Endodermal cell (in vitro differentiated cells): Measurements from ENCODE around the gene TTLL9. TPM values are rescaled to one million over a fixed set of nuclear protein-coding genes. Genes with fewer than 3 reads are reported as not detected.
A peak's percentile ranks its signal among the peaks of the same experiment; 100 is the strongest.

Experiments used
- DNase-seq: peaks from one replicate; pipeline ENCODE4 v3.0.0-alpha.2; 2017
- H3K27ac ChIP-seq: 2 replicates; pipeline ENCODE4 v1.5.1; 2013; ENCODE audit warnings: mild to moderate bottlenecking, low read depth, low read length, moderate library complexity
- H3K27me3 ChIP-seq: 2 replicates; pipeline ENCODE4 v1.6.1; 2013; ENCODE audit warnings: mild to moderate bottlenecking, low read length, moderate library complexity; ENCODE audit not compliant: insufficient read depth, control insufficient read depth, poor library complexity, severe bottlenecking
- H3K36me3 ChIP-seq: 2 replicates; pipeline ENCODE4 v1.7.0; 2013; ENCODE audit warnings: mild to moderate bottlenecking, low read length, moderate library complexity; ENCODE audit not compliant: control insufficient read depth, insufficient read depth
- H3K4me1 ChIP-seq: one replicate; pipeline ENCODE4 v1.7.0; 2013; ENCODE audit warnings: low read length; ENCODE audit not compliant: control insufficient read depth, insufficient read depth
- H3K4me3 ChIP-seq: 2 replicates; pipeline ENCODE4 v1.5.1; 2013; ENCODE audit warnings: mild to moderate bottlenecking, low read length, moderate library complexity
- H3K9ac ChIP-seq: 2 replicates; pipeline ENCODE4 v1.6.1; 2013; ENCODE audit warnings: mild to moderate bottlenecking, low read length, moderate library complexity; ENCODE audit not compliant: poor library complexity, severe bottlenecking; ENCODE audit errors: extremely low read depth
- H3K9me3 ChIP-seq: 2 replicates; pipeline ENCODE4 v1.6.1; 2013; ENCODE audit warnings: mild to moderate bottlenecking, low read length, moderate library complexity; ENCODE audit not compliant: control insufficient read depth
- H3K27ac Mint-ChIP-seq: 2 replicates; pipeline ENCODE4 v1.8.0; 2020; ENCODE audit warnings: mixed read lengths
- H3K27me3 Mint-ChIP-seq: 2 replicates; pipeline ENCODE4 v1.8.0; 2021; ENCODE audit warnings: mild to moderate bottlenecking, mixed read lengths; ENCODE audit not compliant: insufficient read depth
- H3K36me3 Mint-ChIP-seq: 2 replicates; pipeline ENCODE4 v1.8.0; 2020; ENCODE audit warnings: low read depth, mixed read lengths
- H3K4me1 Mint-ChIP-seq: 2 replicates; pipeline ENCODE4 v1.8.0; 2020; ENCODE audit warnings: mixed read lengths
- H3K4me3 Mint-ChIP-seq: 2 replicates; pipeline ENCODE4 v1.8.0; 2020; ENCODE audit warnings: mild to moderate bottlenecking, moderate library complexity, mixed read lengths
- H3K9me3 Mint-ChIP-seq: 2 replicates; pipeline ENCODE4 v1.8.0; 2020; ENCODE audit warnings: mild to moderate bottlenecking, mixed read lengths
- CTCF ChIP-seq: fragments of 200-600 bp; sonication (generic); conservative IDR thresholded peaks from 2 replicates; pipeline ENCODE4 v1.5.0; 2021; ENCODE audit warnings: antibody characterized with exemption, mild to moderate bottlenecking
- WGBS, 2 experiments: methylation state at CpG; one replicate each; pipeline versions ENCODE4 v1.1.5 to v1.1.7; 2013; ENCODE audit warnings: missing lambda C conversion rate in 2 of 2, mixed read lengths in 1 of 2; ENCODE audit not compliant: insufficient coverage in 1 of 2, insufficient read length in 1 of 2; 5-methylcytosine and 5-hydroxymethylcytosine counted together
- total RNA-seq, 2 donors: library from RNA; stranded (reverse); fragmentation: NEBNext Ultra II Directional in 1 of 2; extraction: Animal tissue kit (Norgen Biotek cat#: 25700) in 1 of 2; gene quantifications; 2 replicates in 1 of 2; 3 replicates in 1 of 2; pipeline ENCODE4 v1.2.1, GENCODE V29; 2021

TTLL9 gene
- total RNA-seq, 2 donors from 2014 or later, result 0.29 to 0.51 TPM

GRCh38 chr20:31909253-31910070, 39.0 kb downstream of the TTLL9 start:
- H3K4me1 Mint-ChIP-seq, result peaks cover 5% of the 10 kb centered on the region
- Histone ChIP-seq H3K9ac (no peak overlapping the region), H3K4me1 (no peaks in the 10 kb centered on the region), H3K4me3 (no peak overlapping the region), H3K27ac (no peak overlapping the region), H3K36me3 (no peaks in the 10 kb centered on the region), H3K9me3 (no peaks in the 10 kb centered on the region), H3K27me3 (no peaks in the 10 kb centered on the region)
- H3K9me3 Mint-ChIP-seq, result no peaks in the 10 kb centered on the region
- no peaks in the 10 kb centered on the region for H3K27me3 Mint-ChIP-seq
- WGBS, 2 experiments, result 90 to 93% methylated on average over 16 to 17 of the region's 17 CpGs
- H3K36me3 Mint-ChIP-seq, result no peaks in the 10 kb centered on the region
- no peak overlapping the region for H3K4me3 Mint-ChIP-seq
- peak; percentile 42 for DNase-seq
- no peak overlapping the region for H3K27ac Mint-ChIP-seq
- no peak for TF ChIP-seq CTCF

- Histone ChIP-seq H3K36me3 (no peaks in the 10 kb centered on the region), H3K4me3 (no peak overlapping the region), H3K4me1 (no peaks in the 10 kb centered on the region), H3K27me3 (no peaks in the 10 kb centered on the region), H3K9me3 (no peaks in the 10 kb centered on the region), H3K27ac (no peak overlapping the region), H3K9ac (no peak overlapping the region)
- Mint-ChIP-seq H3K4me3 (no peak overlapping the region), H3K27me3 (no peaks in the 10 kb centered on the region), H3K4me1 (peaks cover 5% of the 10 kb centered on the region), H3K9me3 (no peaks in the 10 kb centered on the region), H3K36me3 (no peaks in the 10 kb centered on the region), H3K27ac (no peak overlapping the region)
- peak; percentile 43 for DNase-seq
- WGBS, 2 experiments, result 92 to 95% methylated on average over 4 of the region's 4 CpGs
- TF ChIP-seq CTCF, result no peak
Observed at GRCh38 chr20:31910071-31910803, 39.8 kb downstream of the TTLL9 start.

- no peaks in the 10 kb centered on the region for H3K27me3 Mint-ChIP-seq
- H3K4me3 Mint-ChIP-seq, result no peak overlapping the region
- WGBS, 2 experiments, result 87 to 94% methylated on average over 6 to 15 of the region's 15 CpGs
- H3K36me3 Mint-ChIP-seq, result no peaks in the 10 kb centered on the region
- DNase-seq, result peak; percentile 48
- Histone ChIP-seq H3K27ac (no peak overlapping the region), H3K4me1 (no peaks in the 10 kb centered on the region), H3K27me3 (no peaks in the 10 kb centered on the region), H3K9ac (no peak overlapping the region), H3K36me3 (no peaks in the 10 kb centered on the region), H3K9me3 (peaks cover 6% of the 10 kb centered on the region), H3K4me3 (no peak overlapping the region)
- H3K9me3 Mint-ChIP-seq, result no peaks in the 10 kb centered on the region
- TF ChIP-seq CTCF, result no peak
- H3K27ac Mint-ChIP-seq, result no peak overlapping the region
- H3K4me1 Mint-ChIP-seq, result peaks cover 9% of the 10 kb centered on the region
Observed at GRCh38 chr20:31913431-31914157, 43.2 kb downstream of the TTLL9 start.
